Measurements from ENCODE around the gene MCF2. TPM values are rescaled to one million over a fixed set of nuclear protein-coding genes. Genes with fewer than 3 reads are reported as not detected.

Gene MCF2
- total and polyA plus RNA-seq, 2 of the 13 experiments (the other 11 are each of a cell fraction or from before 2014, with no cell fraction given): 0.07 TPM; not detected in 1

- no peak for TF ChIP-seq PAWR (CRISPR knock-in tag; IDR thresholded peaks at IDR 0.05; ENCODE audit: borderline replicate concordance)
These were observed 174.5 kb downstream of the MCF2 start (continued) for GRCh38 chrX:139533444-139533843.

GRCh38 chrX:139532834-139533233, 175.1 kb downstream of the MCF2 start:
- no peak for DNase-seq (ENCODE audit: low spot score)
- POLR2A ChIA-PET: no interaction called here
- Histone ChIP-seq H3K9me3 (ENCODE audit: low read length) (no peaks in the 10 kb centered on the region), H3K27ac (ENCODE audit: extremely low read length, insufficient read depth, low read length) (no peak overlapping the region), H3K36me3 (replicated peaks in 1 of 2; ENCODE audit: control insufficient read depth in 1 of 2, insufficient read depth in 2 of 2, low read length in 2 of 2) (no peaks in the 10 kb centered on the region), H3K27me3 (ENCODE audit: control insufficient read depth in 1 of 2, insufficient read depth in 2 of 2, low read length in 2 of 2) (no peaks in the 10 kb centered on the region), H3K4me1 (ENCODE audit: insufficient read depth, low read length) (no peaks in the 10 kb centered on the region), H2AFZ (ENCODE audit: low read length) (no peak overlapping the region), H3K4me3 (replicated peaks in 1 of 3; ENCODE audit: insufficient read depth in 1 of 3, low read depth in 2 of 3, low read length in 3 of 3) (no peak overlapping the region), H3K79me2 (ENCODE audit: insufficient read depth, low read length) (no peaks in the 10 kb centered on the region), H3K4me2 (ENCODE audit: low read depth, low read length) (no peak overlapping the region), H4K20me1 (ENCODE audit: insufficient read depth, low read length) (no peaks in the 10 kb centered on the region), H3K9ac (ENCODE audit: insufficient read depth, low read depth, low read length) (no peak overlapping the region)
- in situ Hi-C loops (cut with HindIII; ENCODE audit: extremely low pct_ligation_motif_present, low pct_unique_long_range_greater_than_20kb) (no loop called here), intact Hi-C loops (cut with micrococcal nuclease; ENCODE audit: unreplicated experiment) (no loop called here)
- no peak for ATAC-seq
- CTCF ChIA-PET (ENCODE audit: low intra/inter-chr PET ratio, low total read pairs): no interaction called here
- WGBS (ENCODE audit: low lambda C conversion rate): 4% methylated on average over 4 of the region's 4 CpGs
- BruUV-seq (replicated peaks): no TSS peak
- TF ChIP-seq ZNF101 (CRISPR knock-in tag; IDR thresholded peaks at IDR 0.05; ENCODE audit: borderline replicate concordance, low read depth): no peak
- TF ChIP-seq ZNF891 (CRISPR knock-in tag; IDR thresholded peaks at IDR 0.05): no peak
- TF ChIP-seq U2AF1 (optimal IDR thresholded peaks at IDR 0.05; ENCODE audit: low read depth, low read length): no peak
- TF ChIP-seq KDM5A (IDR thresholded peaks at IDR 0.05; ENCODE audit: borderline replicate concordance, low read length): no peak
- TF ChIP-seq SMARCE1 (IDR thresholded peaks at IDR 0.05; ENCODE audit: borderline replicate concordance): no peak
- no peak for TF ChIP-seq SKIL (CRISPR knock-in tag; IDR thresholded peaks at IDR 0.05; ENCODE audit: borderline replicate concordance)
- no peak for TF ChIP-seq ZNF747 (CRISPR knock-in tag; IDR thresholded peaks at IDR 0.05; ENCODE audit: borderline replicate concordance)
- no peak for TF ChIP-seq FOXP1 (IDR thresholded peaks at IDR 0.05)
- no peak for TF ChIP-seq FOXP1 (CRISPR knock-in tag; IDR thresholded peaks at IDR 0.05)
- no peak for TF ChIP-seq ZNF235 (CRISPR knock-in tag; IDR thresholded peaks at IDR 0.05; ENCODE audit: borderline replicate concordance)
- FAIRE-seq: no peak

Small RNA genes within 50 kb of the gene (small RNA-seq; reads per million reads assigned to genes)
- gene RF01210 (ENCODE audit: insufficient read depth in 2 of 3, insufficient read length in 3 of 3, low read depth in 2 of 3, low replicate concordance in 1 of 3): 0 reads per million in 3 experiments

Other genes starting within 250 kb of the MCF2 start
- gene F9, start 177.4 kb downstream of the MCF2 start, total RNA-seq (2016; rRNA removed; fragmentation: Illumina TruSeq; extraction: Trizol): not detected in 2 replicates
- gene F9, start 177.4 kb downstream of the MCF2 start, polyA plus RNA-seq (2011; rRNA removed): 0.03 TPM in 1 of 2 replicates, not detected in the other
- 16.0 and 16.9 TPM in 2 replicates for gene ATP11C, start 224.9 kb upstream of the MCF2 start, total RNA-seq (2016; rRNA removed; fragmentation: Illumina TruSeq; extraction: Trizol)
- gene ATP11C, start 224.9 kb upstream of the MCF2 start, polyA plus RNA-seq (2011; rRNA removed): 8.3 and 8.5 TPM in 2 replicates

Measured in HepG2 (cell line).